ENCODE results near the gene GDF11. TPM values are rescaled to one million over a fixed set of nuclear protein-coding genes. Genes with fewer than 3 reads are reported as not detected.

Gene GDF11
- total RNA-seq, 6 experiments from 2014 or later: 0.25 to 0.95 (median 0.54) TPM

DNA sequence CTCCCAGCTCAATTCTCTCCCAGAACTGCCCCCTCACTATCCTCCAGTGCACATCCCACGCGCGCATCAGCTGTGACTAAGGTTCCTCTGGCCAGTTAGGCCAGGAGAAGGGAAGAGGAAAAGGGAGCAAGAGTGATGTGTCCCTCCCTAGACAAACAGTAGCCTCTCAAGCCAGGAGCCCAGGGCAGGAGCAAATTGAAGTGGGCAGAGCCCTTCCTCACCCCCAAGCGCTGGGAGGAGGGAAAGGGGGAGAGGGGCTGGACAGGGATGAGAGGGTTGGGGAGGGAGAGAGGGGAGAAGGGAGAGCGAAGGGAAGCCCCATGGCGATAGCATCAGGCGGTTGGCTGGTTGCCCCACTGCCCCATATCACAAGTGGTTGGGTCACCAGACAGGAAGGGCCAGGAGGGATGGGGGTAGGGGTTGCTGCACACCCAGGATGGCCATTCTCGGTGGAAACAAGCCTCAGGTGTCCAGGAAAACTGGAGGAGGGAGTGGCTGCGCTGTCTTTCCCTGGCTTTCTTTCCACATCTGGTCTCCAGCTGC is 15.2 kb upstream of the GDF11 start:
- WGBS (ENCODE audit: insufficient coverage, low coverage, low lambda C conversion rate, missing lambda C conversion rate): 17% methylated on average over 7 of the region's 9 CpGs
- Histone ChIP-seq H3K4me3 (peak overlapping the region; percentile 70 to 90 (median 87)), H3K27me3 (no peaks in the 10 kb centered on the region), H3K27ac (peak overlapping the region; percentile 90 to 99 (median 97)), H3K36me3 (peaks cover 0 to 23% (median 2%) of the 10 kb centered on the region in 4 donors), H3K9me3 (no peaks in the 10 kb centered on the region), H3K4me1 (peaks cover 0 to 35% (median 3%) of the 10 kb centered on the region in 4 donors)
- DNase-seq (peak; percentile 65 to 77 (median 69)), ATAC-seq (peak in 2 of 4 donors; percentile 2 to 20)
- intact Hi-C loops (cut with DNase I): no loop called here
- TF ChIP-seq POLR2A (IDR thresholded peaks at IDR 0.05): peak; percentile 20
- TF ChIP-seq, protein P1, sequence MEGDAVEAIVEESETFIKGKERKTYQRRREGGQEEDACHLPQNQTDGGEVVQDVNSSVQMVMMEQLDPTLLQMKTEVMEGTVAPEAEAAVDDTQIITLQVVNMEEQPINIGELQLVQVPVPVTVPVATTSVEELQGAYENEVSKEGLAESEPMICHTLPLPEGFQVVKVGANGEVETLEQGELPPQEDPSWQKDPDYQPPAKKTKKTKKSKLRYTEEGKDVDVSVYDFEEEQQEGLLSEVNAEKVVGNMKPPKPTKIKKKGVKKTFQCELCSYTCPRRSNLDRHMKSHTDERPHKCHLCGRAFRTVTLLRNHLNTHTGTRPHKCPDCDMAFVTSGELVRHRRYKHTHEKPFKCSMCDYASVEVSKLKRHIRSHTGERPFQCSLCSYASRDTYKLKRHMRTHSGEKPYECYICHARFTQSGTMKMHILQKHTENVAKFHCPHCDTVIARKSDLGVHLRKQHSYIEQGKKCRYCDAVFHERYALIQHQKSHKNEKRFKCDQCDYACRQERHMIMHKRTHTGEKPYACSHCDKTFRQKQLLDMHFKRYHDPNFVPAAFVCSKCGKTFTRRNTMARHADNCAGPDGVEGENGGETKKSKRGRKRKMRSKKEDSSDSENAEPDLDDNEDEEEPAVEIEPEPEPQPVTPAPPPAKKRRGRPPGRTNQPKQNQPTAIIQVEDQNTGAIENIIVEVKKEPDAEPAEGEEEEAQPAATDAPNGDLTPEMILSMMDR (IDR thresholded peaks at IDR 0.05): no peak

DNA sequence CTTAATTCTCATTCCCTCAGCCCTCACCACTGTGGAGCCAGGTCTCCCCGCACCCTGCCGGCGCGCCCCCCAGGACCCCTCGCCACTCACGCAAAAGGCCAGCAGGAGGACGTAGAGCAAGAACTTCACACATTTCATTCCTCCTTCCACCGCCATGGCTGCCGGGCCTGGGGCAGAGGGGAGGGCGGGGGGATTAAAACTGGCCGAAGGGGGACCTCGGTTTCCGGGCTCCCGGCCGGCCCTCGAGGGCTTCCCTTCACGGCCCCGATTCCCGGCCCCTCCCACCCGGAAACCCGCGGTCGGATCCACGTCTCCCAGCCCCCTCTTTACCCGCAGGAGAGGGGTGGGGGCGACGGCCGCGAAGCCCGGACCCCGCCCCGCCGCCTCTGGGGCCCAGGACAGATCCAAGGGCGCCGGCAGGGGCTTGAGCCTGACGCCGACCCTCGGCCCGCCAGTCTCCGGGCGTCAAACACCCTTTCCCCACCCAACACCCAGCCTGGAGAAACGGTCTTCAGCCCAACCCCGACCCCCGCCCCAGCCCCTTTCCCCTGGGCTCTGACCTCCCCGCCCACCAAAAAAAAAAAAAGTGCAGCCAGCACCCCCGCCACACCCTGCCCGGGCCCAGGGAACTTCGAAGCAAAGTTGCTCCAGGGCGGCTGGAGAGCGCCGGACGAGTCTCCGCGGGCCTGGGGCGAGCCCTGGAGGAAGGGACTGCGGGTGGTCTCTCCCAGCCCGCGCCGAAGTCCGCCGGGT is 14.6 kb upstream of the GDF11 start:
- Histone ChIP-seq H3K4me3 (peak overlapping the region; percentile 70 to 90 (median 87)), H3K4me1 (peaks cover 0 to 28% (median 3%) of the 10 kb centered on the region in 4 donors), H3K36me3 (peaks cover 0 to 23% (median 2%) of the 10 kb centered on the region in 4 donors), H3K27ac (peak overlapping the region; percentile 90 to 99 (median 97)), H3K9me3 (no peaks in the 10 kb centered on the region), H3K27me3 (no peaks in the 10 kb centered on the region)
- 0% methylated on average over 18 of the region's 61 CpGs for WGBS (ENCODE audit: insufficient coverage, low coverage, low lambda C conversion rate, missing lambda C conversion rate)
- ATAC-seq (peak; percentile 38 to 50 (median 46)), DNase-seq (peak; percentile 77 to 83 (median 83))
- TF ChIP-seq POLR2A (IDR thresholded peaks at IDR 0.05): peak; percentile 9
- TF ChIP-seq, protein P1 (IDR thresholded peaks at IDR 0.05): no peak
- intact Hi-C loops (cut with DNase I): no loop called here

DNA sequence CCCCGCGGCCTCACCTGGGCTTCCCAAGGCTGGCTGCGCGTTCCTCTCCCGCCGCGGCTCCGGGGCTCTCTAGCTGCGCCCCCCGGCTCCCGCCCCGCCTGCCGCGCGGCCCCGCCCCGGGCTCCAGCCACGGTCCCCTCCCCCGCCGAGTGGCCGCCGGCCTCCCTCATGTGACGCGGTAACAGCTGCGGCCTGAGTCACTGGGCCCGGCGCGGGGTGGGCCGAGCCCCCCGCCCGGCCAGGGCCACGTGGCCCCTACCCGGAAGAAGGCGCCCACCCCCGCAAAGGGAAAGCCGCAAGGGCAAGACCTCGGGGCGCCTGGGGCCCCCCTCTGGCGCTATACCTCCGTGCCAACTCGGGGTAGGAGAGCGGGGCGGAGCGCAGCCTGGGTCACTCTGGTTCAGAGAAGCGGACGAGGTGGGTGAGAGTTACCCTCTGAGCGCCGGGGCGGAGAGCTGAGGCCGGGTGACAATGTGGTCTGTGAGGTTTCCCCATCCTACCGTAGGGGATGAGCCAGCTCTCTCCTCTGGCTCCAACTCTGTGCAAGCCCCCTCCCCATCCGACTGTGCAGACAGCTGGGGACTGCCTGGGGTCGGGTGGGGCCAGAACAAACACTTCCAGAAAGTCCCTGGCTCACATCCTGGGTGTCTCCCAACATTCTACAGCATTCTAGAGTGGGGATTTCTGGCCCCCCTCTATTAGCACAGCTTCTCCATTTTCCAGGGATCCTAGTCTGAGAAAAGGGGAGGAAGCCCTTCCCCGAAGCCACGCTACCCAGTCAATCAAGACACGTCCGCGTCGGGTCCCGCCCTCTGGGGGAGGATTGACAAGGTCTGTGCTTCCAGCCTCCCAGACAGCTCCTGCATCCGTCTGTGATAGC is 13.7 kb upstream of the GDF11 start, which contains the start of gene CD63:
Gene CD63 (minus strand): TSS at position 71 of the 880 bp plus-strand sequence. CDS start 668 bp downstream, outside the sequence.
- intact Hi-C loops (cut with DNase I): no loop called here
- TF ChIP-seq, protein P1 (IDR thresholded peaks at IDR 0.05): no peak
- TF ChIP-seq POLR2A (IDR thresholded peaks at IDR 0.05): peak; percentile 77
- Histone ChIP-seq H3K27me3 (no peaks in the 10 kb centered on the region), H3K36me3 (peaks cover 0 to 18% (median 0%) of the 10 kb centered on the region in 4 donors), H3K4me1 (peaks cover 0 to 20% (median 3%) of the 10 kb centered on the region in 4 donors), H3K4me3 (peak within 1 kb of the TSS; percentile 70 to 90 (median 87)), H3K27ac (peak within 1 kb of the TSS; percentile 90 to 99 (median 97)), H3K9me3 (no peaks in the 10 kb centered on the region)
- ATAC-seq (peak; percentile 76 to 87 (median 82)), DNase-seq (peak; percentile 90 to 94 (median 92))
- WGBS (ENCODE audit: insufficient coverage, low coverage, low lambda C conversion rate, missing lambda C conversion rate): 0% methylated on average over 8 of the region's 61 CpGs
